Liver (tissue), 9 donors: Measurements from ENCODE around the gene CFAP74. TPM values are rescaled to one million over a fixed set of nuclear protein-coding genes. Genes with fewer than 3 reads are reported as not detected.

Experiments
- DNase-seq: peaks from one replicate; pipeline ENCODE4 v3.0.0-alpha.2; 2017; ENCODE audit warnings: low spot score
- H3K27ac ChIP-seq, 2 donors: one replicate each; pipeline ENCODE4 v1.7.0; 2013; ENCODE audit warnings: inconsistent platforms in 2 of 2, low read length in 2 of 2, control low read depth in 1 of 2, low read depth in 1 of 2, mild to moderate bottlenecking in 1 of 2
- H3K27me3 ChIP-seq, 4 donors: one replicate each; pipeline versions ENCODE4 v1.6.1 to v1.7.0; 2013; ENCODE audit warnings: low read length in 3 of 4, inconsistent platforms in 1 of 4, mild to moderate bottlenecking in 1 of 4, moderate library complexity in 1 of 4; ENCODE audit not compliant: control insufficient read depth in 4 of 4, insufficient read depth in 4 of 4
- H3K36me3 ChIP-seq, 4 donors: one replicate each; pipeline versions ENCODE4 v1.6.1 to v1.7.0; 2013; ENCODE audit warnings: low read length in 3 of 4, mild to moderate bottlenecking in 3 of 4, low read depth in 1 of 4, moderate library complexity in 1 of 4; ENCODE audit not compliant: control insufficient read depth in 4 of 4, insufficient read depth in 3 of 4
- H3K4me1 ChIP-seq, 4 donors: one replicate each; pipeline versions ENCODE4 v1.6.1 to v1.7.0; 2013; ENCODE audit warnings: low read length in 3 of 4, mild to moderate bottlenecking in 3 of 4, moderate library complexity in 1 of 4; ENCODE audit not compliant: control insufficient read depth in 4 of 4, insufficient read depth in 4 of 4
- H3K4me3 ChIP-seq, 3 donors: one replicate each; pipeline versions ENCODE4 v1.6.1 to v1.7.0; 2013; ENCODE audit warnings: low read length in 3 of 3, control low read depth in 1 of 3, low read depth in 1 of 3, mild to moderate bottlenecking in 1 of 3
- H3K9ac ChIP-seq, 2 donors: one replicate each; pipeline ENCODE4 v1.7.0; 2013; ENCODE audit warnings: low read length in 2 of 2, mild to moderate bottlenecking in 2 of 2, moderate library complexity in 2 of 2, control low read depth in 1 of 2, low read depth in 1 of 2
- H3K9me3 ChIP-seq, 4 donors: one replicate each; pipeline versions ENCODE4 v1.6.1 to v1.7.0; 2013; ENCODE audit warnings: low read length in 3 of 4; ENCODE audit not compliant: control insufficient read depth in 4 of 4
- EGR1 ChIP-seq, 2 donors: IDR thresholded peaks; 2 replicates each; pipeline ENCODE4 v1.6.1; 2016 to 2018; ENCODE audit warnings: antibody characterized with exemption in 2 of 2, low read depth in 2 of 2
- FOXA1 ChIP-seq: IDR thresholded peaks from 2 replicates; pipeline ENCODE4 v1.6.1; 2016; ENCODE audit warnings: antibody characterized with exemption
- FOXA2 ChIP-seq: IDR thresholded peaks from 2 replicates; pipeline ENCODE4 v1.6.1; 2016; ENCODE audit warnings: antibody characterized with exemption
- GABPA ChIP-seq, 2 donors: IDR thresholded peaks in 1 of 2; conservative IDR thresholded peaks in 1 of 2; 2 replicates each; pipeline ENCODE4 v1.6.1; 2016; ENCODE audit warnings: antibody characterized with exemption in 2 of 2, mild to moderate bottlenecking in 1 of 2, moderate library complexity in 1 of 2
- HNF4A ChIP-seq, 2 donors: conservative IDR thresholded peaks; 2 replicates each; pipeline ENCODE4 v1.6.1; 2016; ENCODE audit warnings: antibody characterized with exemption in 2 of 2, mild to moderate bottlenecking in 2 of 2
- HNF4G ChIP-seq: IDR thresholded peaks from 2 replicates; pipeline ENCODE4 v1.6.1; 2016; ENCODE audit warnings: antibody characterized with exemption
- JUND ChIP-seq, 2 donors: IDR thresholded peaks; 2 replicates each; pipeline ENCODE4 v1.6.1; 2016; ENCODE audit warnings: antibody characterized with exemption in 2 of 2
- NR2F2 ChIP-seq: IDR thresholded peaks from 2 replicates; pipeline ENCODE4 v1.6.1; 2016; ENCODE audit warnings: antibody characterized with exemption
- RAD21 ChIP-seq, 2 donors: IDR thresholded peaks; 2 replicates each; pipeline ENCODE4 v1.6.1; 2016; ENCODE audit warnings: antibody characterized with exemption in 2 of 2, mild to moderate bottlenecking in 2 of 2
- REST ChIP-seq: IDR thresholded peaks from 2 replicates; pipeline ENCODE4 v1.6.1; 2016; ENCODE audit warnings: antibody characterized with exemption, mild to moderate bottlenecking
- RXRA ChIP-seq, 2 donors: IDR thresholded peaks; 2 replicates each; pipeline ENCODE4 v1.6.1; 2017 to 2018; ENCODE audit warnings: antibody characterized with exemption in 2 of 2, mild to moderate bottlenecking in 1 of 2
- TAF1 ChIP-seq: conservative IDR thresholded peaks from 2 replicates; pipeline ENCODE4 v1.6.1; 2016; ENCODE audit warnings: antibody characterized with exemption, mild to moderate bottlenecking
- YY1 ChIP-seq: IDR thresholded peaks from 2 replicates; pipeline ENCODE4 v1.6.1; 2016; ENCODE audit warnings: antibody characterized with exemption, mild to moderate bottlenecking
- ZBTB33 ChIP-seq: IDR thresholded peaks from 2 replicates; pipeline ENCODE4 v1.6.1; 2016; ENCODE audit warnings: antibody characterized with exemption
- WGBS: extraction: QIAGEN DNeasy Blood & Tissue Kit; methylation state at CpG from one replicate; pipeline ENCODE4 v1.1.7; 2013; 5-methylcytosine and 5-hydroxymethylcytosine counted together
- polyA plus RNA-seq, 2 donors: library from polyadenylated mRNA; stranded (reverse) in 1 of 2; unstranded in 1 of 2; fragments of 200-250 nt in 1 of 2; fragments of >200 nt in 1 of 2; fragmentation: Nextera tagmentation in 1 of 2; extraction: Ambion mirVana in 1 of 2; gene quantifications; one replicate each; pipeline versions ENCODE4 v1.2.1 to v1.2.3, GENCODE V29; 2013 to 2015
- total RNA-seq, 2 donors: library from RNA; depleted of rRNA; stranded (reverse); fragments of >200 nt; gene quantifications; one replicate each; pipeline ENCODE4 v1.2.3, GENCODE V29; 2014
- TF ChIP-seq, protein P1 (sequence below): fragments of 150-350 bp; IDR thresholded peaks from 2 replicates; pipeline ENCODE4 v1.5.1; 2017; ENCODE audit warnings: improper control_type of control experiment, low read depth, low read length; ENCODE audit not compliant: missing input control
- TF ChIP-seq, protein P2 (sequence below): IDR thresholded peaks from 2 replicates; pipeline ENCODE4 v1.6.1; 2016; ENCODE audit warnings: antibody characterized with exemption
- TF ChIP-seq, protein P3 (sequence below): IDR thresholded peaks from 2 replicates; pipeline ENCODE4 v1.6.1; 2016; ENCODE audit warnings: antibody characterized with exemption
- donor health status: healthy.
- donor health status: healthy.
- donor health status: healthy.
- donor health status: healthy.
- donor health status: healthy.

The CFAP74 gene
- total and polyA plus RNA-seq, 4 donors, result under 0.01 to 0.31 TPM; not detected in 2

GRCh38 chr1:2037314-2037979 is 33.9 kb upstream of the CFAP74 start:
- TF ChIP-seq, protein P1, sequence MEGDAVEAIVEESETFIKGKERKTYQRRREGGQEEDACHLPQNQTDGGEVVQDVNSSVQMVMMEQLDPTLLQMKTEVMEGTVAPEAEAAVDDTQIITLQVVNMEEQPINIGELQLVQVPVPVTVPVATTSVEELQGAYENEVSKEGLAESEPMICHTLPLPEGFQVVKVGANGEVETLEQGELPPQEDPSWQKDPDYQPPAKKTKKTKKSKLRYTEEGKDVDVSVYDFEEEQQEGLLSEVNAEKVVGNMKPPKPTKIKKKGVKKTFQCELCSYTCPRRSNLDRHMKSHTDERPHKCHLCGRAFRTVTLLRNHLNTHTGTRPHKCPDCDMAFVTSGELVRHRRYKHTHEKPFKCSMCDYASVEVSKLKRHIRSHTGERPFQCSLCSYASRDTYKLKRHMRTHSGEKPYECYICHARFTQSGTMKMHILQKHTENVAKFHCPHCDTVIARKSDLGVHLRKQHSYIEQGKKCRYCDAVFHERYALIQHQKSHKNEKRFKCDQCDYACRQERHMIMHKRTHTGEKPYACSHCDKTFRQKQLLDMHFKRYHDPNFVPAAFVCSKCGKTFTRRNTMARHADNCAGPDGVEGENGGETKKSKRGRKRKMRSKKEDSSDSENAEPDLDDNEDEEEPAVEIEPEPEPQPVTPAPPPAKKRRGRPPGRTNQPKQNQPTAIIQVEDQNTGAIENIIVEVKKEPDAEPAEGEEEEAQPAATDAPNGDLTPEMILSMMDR, result no peak
- TF ChIP-seq, protein P2, sequence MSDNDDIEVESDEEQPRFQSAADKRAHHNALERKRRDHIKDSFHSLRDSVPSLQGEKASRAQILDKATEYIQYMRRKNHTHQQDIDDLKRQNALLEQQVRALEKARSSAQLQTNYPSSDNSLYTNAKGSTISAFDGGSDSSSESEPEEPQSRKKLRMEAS, result no peak
- TF ChIP-seq GABPA (IDR thresholded peaks at IDR 0.05 in 1 of 2, conservative IDR thresholded peaks at IDR 0.05 in 1 of 2), result no peak
- no peak for TF ChIP-seq NR2F2
- TF ChIP-seq JUND (IDR thresholded peaks at IDR 0.05), result no peak
- TF ChIP-seq REST, result no peak
- TF ChIP-seq ZBTB33, result no peak
- TF ChIP-seq, protein P3, sequence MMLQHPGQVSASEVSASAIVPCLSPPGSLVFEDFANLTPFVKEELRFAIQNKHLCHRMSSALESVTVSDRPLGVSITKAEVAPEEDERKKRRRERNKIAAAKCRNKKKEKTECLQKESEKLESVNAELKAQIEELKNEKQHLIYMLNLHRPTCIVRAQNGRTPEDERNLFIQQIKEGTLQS, result no peak
- no peak for TF ChIP-seq RXRA (IDR thresholded peaks at IDR 0.05)
- no peak for TF ChIP-seq FOXA1
- no peak for TF ChIP-seq TAF1
- no peak for TF ChIP-seq YY1
- no peak for TF ChIP-seq HNF4A (conservative IDR thresholded peaks at IDR 0.05)
- H3K27ac ChIP-seq, result no peak overlapping the region
- no peaks in the 10 kb centered on the region for H3K9me3 ChIP-seq
- H3K36me3 ChIP-seq, result no peaks in the 10 kb centered on the region
- no peak overlapping the region for H3K4me3 ChIP-seq
- no peak for DNase-seq
- peaks cover 0 to 2% (median 0%) of the 10 kb centered on the region in 4 donors for H3K27me3 ChIP-seq
- 75% methylated on average over 18 of the region's 18 CpGs for WGBS
- H3K4me1 ChIP-seq, result no peaks in the 10 kb centered on the region
- H3K9ac ChIP-seq, result no peak overlapping the region

DNA sequence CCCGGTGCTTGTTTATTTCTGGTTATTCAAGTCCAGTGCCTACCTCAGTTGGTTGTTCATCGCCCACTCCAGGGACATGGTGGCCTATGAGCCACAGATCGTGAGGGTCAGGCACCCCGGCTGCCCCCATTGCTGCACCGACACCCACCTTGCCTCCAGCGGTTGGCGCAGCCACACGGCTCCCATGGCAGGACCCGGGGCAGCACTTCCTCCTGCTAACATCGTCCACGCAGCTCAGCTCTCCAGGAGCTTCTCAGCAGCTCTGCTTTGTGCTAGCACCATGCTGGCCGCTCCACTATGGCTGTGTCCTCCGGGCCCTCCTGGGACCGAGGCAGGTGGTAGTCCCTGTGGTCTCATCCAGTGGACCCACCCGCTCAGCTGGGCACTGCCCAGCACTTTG is 32.7 kb upstream of the CFAP74 start:
- Histone ChIP-seq H3K36me3 (no peaks in the 10 kb centered on the region), H3K4me1 (no peaks in the 10 kb centered on the region), H3K27ac (no peak overlapping the region), H3K27me3 (peaks cover 0 to 2% (median 0%) of the 10 kb centered on the region in 4 donors), H3K4me3 (no peak overlapping the region), H3K9me3 (no peaks in the 10 kb centered on the region), H3K9ac (no peak overlapping the region)
- no peak for DNase-seq
- 85% methylated on average over 15 of the region's 15 CpGs for WGBS
- TF ChIP-seq FOXA1 (no peak), RAD21 (IDR thresholded peaks at IDR 0.05) (no peak), ZBTB33 (no peak), FOXA2 (no peak), REST (no peak), TAF1 (no peak), EGR1 (IDR thresholded peaks at IDR 0.05; ENCODE audit: low read depth in 2 of 2) (no peak), HNF4A (conservative IDR thresholded peaks at IDR 0.05) (no peak), JUND (IDR thresholded peaks at IDR 0.05) (no peak), HNF4G (no peak)
- TF ChIP-seq, protein P3, result no peak
